GM18873 (cell line): ENCODE results near the gene LRRFIP2.
"Not testable (repeated sequence)": the region's sequence is repeated elsewhere in the genome, so short reads cannot be mapped to it uniquely, and the experiment has no call there.

Experiments used
- ATAC-seq: cut with Tn5 transposase; IDR thresholded peaks from one replicate; pipeline ENCODE4 v1.9.1; 2021; ENCODE audit warnings: mild to moderate bottlenecking, moderate library complexity, moderate number of reproducible peaks; ENCODE audit not compliant: unreplicated experiment, low FRiP score

LRRFIP2 gene

GRCh38 chr3:37148208-37148607 lies 26.2 kb downstream of the LRRFIP2 start:
- ATAC-seq = no peak

- ATAC-seq = no peak
Observed at GRCh38 chr3:37147666-37148065, 26.7 kb downstream of the LRRFIP2 start.

GRCh38 chr3:37146927-37147326 lies 27.5 kb downstream of the LRRFIP2 start:
- ATAC-seq = not testable (repeated sequence)

GRCh38 chr3:37145611-37146010 lies 28.8 kb downstream of the LRRFIP2 start:
- no peak for ATAC-seq

GRCh38 chr3:37144806-37145205 lies 29.6 kb downstream of the LRRFIP2 start:
- ATAC-seq = no peak

- no peak for ATAC-seq
Observed at GRCh38 chr3:37143821-37144220, 30.6 kb downstream of the LRRFIP2 start.

- ATAC-seq = no peak
Observed at GRCh38 chr3:37141676-37142075, 32.7 kb downstream of the LRRFIP2 start.

GRCh38 chr3:37140899-37141541 lies 33.4 kb downstream of the LRRFIP2 start:
- ATAC-seq = no peak

GRCh38 chr3:37139567-37140052 lies 34.8 kb downstream of the LRRFIP2 start:
- ATAC-seq = no peak

- no peak for ATAC-seq
Observed at GRCh38 chr3:37138816-37139215, 35.6 kb downstream of the LRRFIP2 start.

GRCh38 chr3:37137516-37137915 lies 36.9 kb downstream of the LRRFIP2 start:
- ATAC-seq = no peak

GRCh38 chr3:37136067-37136466 lies 38.3 kb downstream of the LRRFIP2 start:
- ATAC-seq = no peak

- ATAC-seq = no peak
Observed at GRCh38 chr3:37135561-37135960, 38.8 kb downstream of the LRRFIP2 start.

- ATAC-seq = no peak
Observed at GRCh38 chr3:37132334-37132733, 42.0 kb downstream of the LRRFIP2 start.

- no peak for ATAC-seq
Observed at GRCh38 chr3:37131860-37132144, 42.6 kb downstream of the LRRFIP2 start.

GRCh38 chr3:37130984-37131859 lies 43.2 kb downstream of the LRRFIP2 start:
- ATAC-seq = no peak

- ATAC-seq = no peak
Observed at GRCh38 chr3:37130448-37130847, 43.9 kb downstream of the LRRFIP2 start.

- ATAC-seq = no peak
Observed at GRCh38 chr3:37129871-37130270, 44.5 kb downstream of the LRRFIP2 start.

GRCh38 chr3:37127340-37127739 lies 47.0 kb downstream of the LRRFIP2 start:
- no peak for ATAC-seq

- no peak for ATAC-seq
Observed at GRCh38 chr3:37126856-37127255, 47.5 kb downstream of the LRRFIP2 start.

GRCh38 chr3:37125195-37126073 lies 48.9 kb downstream of the LRRFIP2 start:
- ATAC-seq = no peak
